GM19395 (cell line): ENCODE results near the gene SPAG6.
A peak's percentile ranks its signal among the peaks of the same experiment; 100 is the strongest.
"Not testable (repeated sequence)": the region's sequence is repeated elsewhere in the genome, so short reads cannot be mapped to it uniquely, and the experiment has no call there.

Experiments
- ATAC-seq: cut with Tn5 transposase; IDR thresholded peaks from one replicate; pipeline ENCODE4 v1.9.1; 2021; ENCODE audit warnings: mild to moderate bottlenecking, moderate library complexity; ENCODE audit not compliant: unreplicated experiment

The SPAG6 gene

GRCh38 chr10:22369434-22370072, 24.3 kb downstream of the SPAG6 start:
- ATAC-seq = no peak

- peak; percentile 43 for ATAC-seq
These were observed 25.0 kb downstream of the SPAG6 start for GRCh38 chr10:22370320-22370719.

DNA sequence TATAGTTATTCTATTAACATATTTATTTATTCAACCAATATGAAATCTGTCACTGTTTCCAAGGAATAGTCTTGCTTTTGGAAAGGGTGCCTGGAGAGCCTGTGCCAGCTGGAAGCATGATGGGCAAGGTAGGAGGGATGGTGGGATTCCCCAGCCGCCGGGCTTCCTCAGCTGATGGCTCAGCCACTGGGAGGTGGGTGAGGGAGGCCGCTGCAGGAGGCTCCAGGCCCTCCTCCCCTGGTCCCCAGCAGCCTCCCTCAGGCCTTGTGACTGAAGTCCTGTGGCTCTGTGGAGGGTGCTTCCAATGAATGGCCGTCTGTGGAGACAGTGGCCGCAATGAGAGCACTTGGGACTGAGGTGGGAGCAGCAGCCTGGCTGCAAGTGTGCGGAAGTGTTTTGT, 27.0 kb downstream of the SPAG6 start:
- ATAC-seq = no peak

GRCh38 chr10:22372917-22373316, 27.6 kb downstream of the SPAG6 start:
- ATAC-seq = no peak

DNA sequence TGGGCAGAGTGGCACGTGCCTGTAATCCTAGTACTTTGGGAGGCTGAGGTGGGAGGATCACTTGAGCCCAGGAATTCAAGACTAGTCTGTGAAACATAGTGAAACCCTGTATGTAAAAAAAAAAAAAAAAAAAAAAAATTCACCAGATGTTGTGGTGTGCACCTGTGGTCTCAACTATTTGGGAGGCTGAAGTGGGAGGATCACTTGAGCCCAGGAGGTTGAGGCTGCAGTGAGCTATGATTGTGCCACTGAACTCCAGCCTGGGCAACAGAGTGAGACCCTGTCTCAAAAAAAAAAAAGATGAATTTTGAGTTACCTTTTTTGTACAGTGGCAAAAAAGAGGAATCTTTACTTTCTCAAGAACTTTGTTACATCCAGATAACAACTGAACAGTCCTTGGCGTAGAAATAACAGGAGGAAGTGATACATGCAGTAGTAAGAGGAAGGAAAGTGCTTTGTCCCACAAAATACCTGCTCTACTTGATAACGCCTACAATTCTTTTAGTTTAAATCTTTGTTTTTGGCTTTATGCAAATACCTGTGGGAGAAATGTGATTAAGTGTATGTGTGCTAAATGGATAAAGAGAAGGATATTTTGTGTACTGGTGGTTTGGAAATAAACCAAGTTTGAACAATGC, 29.3 kb downstream of the SPAG6 start:
- ATAC-seq = no peak

DNA sequence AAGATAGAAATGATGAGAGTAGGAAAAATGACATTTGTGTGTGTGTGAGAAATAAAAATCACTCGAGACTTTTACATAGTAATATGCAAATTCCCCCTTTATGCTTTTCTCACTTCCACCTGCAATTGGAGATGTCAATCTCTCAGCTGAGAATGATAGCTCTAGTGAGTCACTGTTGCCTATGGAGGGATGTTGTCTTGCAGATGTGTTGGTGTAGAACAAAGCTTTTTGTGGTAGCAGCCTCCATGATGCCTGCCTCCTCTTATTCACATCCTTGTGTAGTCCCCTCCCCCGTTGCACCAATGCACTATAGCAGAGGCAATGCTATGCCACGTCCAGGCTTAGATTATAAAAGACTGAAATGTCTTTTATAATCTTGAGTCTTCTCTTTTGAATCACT, 33.8 kb downstream of the SPAG6 start:
- ATAC-seq = peak; percentile 69

GRCh38 chr10:22381262-22381661, 36.0 kb downstream of the SPAG6 start:
- no peak for ATAC-seq

DNA sequence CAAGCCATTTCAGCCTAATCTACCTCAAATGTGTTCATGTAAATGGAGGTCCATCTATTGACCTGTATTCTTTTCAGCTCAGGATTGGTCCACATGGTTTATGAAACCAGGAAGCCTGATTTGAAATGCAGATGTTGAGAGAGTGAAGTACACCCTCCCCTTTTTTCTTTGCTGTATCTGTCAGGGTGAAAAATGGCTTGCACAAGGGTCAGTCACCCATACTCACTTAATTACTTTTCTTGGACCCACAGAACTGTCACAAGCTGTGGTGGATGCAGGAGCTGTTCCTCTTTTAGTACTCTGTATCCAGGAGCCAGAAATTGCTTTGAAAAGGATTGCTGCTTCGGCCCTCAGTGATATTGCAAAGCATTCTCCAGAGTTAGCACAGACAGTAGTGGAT, 41.2 kb downstream of the SPAG6 start:
- ATAC-seq = no peak

GRCh38 chr10:22389856-22390589, 44.7 kb downstream of the SPAG6 start:
- no peak for ATAC-seq

GRCh38 chr10:22391600-22391999, 46.3 kb downstream of the SPAG6 start:
- ATAC-seq = no peak

DNA sequence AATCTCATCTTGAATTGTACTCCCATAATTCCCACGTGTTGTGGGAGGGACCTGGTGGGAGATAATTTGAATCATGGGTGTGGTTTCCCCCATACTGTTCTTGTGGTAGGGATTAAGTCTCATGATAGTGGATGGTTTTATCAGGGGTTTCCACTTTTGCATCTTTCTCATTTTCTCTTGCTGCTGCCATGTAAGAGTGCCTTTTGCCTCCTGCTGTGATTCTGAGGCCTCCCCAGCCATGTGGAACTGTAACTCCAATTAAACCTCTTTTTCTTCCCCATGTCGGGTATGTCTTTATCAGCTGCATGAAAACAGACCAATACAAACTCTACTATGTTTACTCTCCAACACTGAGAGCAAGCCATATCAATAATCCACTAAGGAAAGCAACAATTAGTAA, 50.9 kb downstream of the SPAG6 start:
- ATAC-seq = not testable (repeated sequence)

- ATAC-seq = not testable (repeated sequence)
These were observed 61.6 kb downstream of the SPAG6 start for GRCh38 chr10:22406916-22407315.

GRCh38 chr10:22410394-22410793, 65.1 kb downstream of the SPAG6 start:
- ATAC-seq = no peak

DNA sequence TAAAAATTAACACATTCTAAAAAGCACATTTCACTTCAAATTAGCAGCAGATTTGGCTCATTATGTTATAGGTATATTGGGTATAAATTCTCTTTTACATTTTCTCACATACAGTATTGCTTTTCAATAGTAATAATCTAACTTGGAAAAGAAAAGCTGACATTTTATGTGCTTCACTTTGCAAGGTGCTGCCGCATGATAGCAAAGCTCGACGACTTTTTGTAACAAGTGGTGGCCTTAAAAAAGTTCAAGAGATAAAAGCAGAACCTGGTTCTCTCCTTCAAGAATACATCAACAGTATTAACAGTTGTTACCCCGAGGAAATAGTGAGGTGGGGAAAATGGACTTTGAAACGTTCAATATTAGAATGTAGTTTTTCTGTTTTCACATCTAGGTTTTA, 65.5 kb downstream of the SPAG6 start:
- no peak for ATAC-seq

DNA sequence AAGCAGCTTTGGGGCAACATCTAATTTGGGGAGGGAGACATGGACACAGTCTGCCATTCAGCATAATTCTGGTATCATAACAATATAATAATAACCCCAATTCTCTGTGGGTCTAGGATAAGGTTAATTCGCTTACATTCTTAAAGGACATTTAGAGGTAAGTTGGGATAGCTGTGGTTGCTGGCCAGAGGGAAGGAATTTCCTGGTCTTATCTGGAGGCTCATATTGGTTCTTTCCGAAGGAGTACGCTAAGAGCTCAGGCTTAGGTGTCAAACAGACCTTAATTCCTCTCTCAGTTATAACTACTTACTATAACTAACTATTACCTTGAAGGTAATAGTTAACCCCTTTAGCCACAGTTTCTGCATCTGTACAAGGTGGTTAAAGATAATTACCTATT, 68.8 kb downstream of the SPAG6 start:
- ATAC-seq = no peak

DNA sequence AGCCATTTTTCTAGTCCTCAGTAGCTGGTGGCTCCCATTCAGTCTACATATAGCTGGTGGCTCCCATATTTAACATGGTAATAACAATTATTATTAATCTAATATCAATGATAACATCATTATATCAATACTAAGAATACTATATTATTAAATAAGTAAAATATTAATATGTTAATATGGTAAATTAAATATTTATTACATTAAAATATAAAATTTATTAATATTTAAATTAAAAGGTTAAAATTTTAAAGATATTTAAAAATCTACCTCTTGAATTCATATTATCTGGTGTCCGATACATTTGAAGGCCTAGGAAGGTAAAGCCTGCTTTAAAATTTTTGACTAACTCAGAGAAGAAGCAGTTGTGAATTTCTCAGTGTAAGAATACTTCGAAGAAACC, 69.8 kb downstream of the SPAG6 start:
- ATAC-seq = no peak

DNA sequence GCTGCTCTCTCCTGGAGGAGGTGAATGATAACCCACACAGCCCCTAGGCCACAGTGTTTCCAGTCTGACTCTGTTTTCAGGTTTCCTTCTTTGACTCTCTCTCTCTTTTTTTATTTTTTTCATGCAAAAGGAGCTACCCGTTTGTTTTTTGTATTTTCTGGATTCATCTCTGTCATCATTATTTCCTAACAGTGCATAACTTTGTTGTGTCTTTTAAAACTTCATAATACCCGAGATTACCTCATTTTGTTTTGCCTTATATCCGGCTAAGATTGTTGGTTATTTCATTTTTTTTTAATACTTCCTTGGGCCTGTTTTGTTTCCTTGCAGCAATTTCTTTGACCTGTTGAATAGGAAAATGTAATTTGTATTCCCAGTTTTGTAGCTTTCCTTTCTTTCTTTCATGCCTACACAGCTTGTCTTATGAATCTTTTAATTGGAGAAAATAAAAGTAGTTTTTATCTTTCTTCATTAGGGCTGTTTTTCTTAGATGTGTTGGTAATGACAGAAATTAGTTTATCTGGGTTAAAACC, 72.5 kb downstream of the SPAG6 start:
- no peak for ATAC-seq

DNA sequence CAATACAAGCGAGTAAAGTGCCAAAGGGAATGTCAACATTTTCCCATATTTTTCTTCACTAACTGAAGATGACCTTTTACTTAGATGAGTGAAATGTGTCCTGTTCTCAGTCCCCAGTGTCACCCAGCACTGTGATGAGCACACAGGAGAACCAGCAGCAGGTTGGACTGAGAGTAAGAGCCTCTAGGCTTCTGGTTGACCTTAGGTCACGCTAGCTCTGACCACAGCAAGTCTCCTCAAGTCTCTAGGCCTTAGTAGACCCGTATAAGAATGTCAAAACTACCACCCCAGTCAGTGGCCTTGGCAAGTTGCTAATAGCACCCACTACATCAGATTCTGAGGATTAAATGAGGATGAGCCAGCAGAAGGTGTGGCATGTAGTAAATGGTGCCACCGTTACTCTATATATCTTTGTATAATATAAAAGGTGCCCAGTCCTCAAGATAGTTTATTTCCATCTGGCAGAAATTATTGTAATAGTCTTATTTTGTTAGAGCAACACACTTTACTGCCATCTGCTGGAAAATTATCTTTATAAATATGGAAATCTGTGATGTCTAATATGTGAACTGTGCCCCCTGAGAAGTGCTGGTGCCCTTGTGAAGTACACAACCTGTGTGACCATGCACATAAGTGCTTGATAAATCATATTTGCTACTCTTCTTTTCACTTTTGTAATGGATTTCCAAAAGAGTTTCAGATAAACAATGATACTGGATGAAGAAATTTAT, 75.7 kb downstream of the SPAG6 start:
- ATAC-seq = no peak

- ATAC-seq = no peak
These were observed 81.4 kb downstream of the SPAG6 start for GRCh38 chr10:22426653-22427052.

GRCh38 chr10:22427101-22427500, 81.8 kb downstream of the SPAG6 start:
- ATAC-seq = no peak

DNA sequence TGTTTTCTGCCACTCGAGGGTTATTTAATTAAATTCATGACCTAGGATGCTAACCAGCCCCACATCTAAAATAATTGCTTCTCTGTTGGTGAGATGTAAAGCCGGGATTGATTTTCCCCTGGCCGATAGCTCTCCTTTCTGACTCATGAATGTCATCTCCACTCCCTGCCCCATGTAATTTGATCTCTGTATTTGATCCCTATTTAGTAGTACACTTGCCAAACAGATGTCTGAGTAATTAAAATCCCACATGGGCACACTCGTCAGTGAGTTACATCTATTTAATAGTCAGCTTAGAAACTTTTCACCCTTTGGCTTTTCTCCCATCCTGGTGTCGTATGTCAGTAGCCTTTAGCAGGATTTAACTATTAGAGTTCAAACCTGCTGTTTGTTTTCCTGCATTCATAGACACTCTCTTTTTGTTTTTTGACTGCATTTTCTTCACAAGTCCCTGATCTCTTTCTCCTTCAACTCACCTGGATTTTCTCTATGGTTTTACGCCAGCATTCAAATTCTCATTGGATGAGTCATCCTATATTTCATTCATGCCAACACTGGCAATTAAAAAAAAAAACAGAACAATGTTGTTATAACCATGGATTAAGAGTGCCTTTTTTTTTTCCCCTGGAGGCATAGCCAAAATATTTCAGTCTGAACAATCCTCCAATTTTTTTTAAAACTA, 82.7 kb downstream of the SPAG6 start:
- ATAC-seq = no peak
